Central memory CD4-positive, alpha-beta T cell (primary cell): ENCODE results near the gene RIN1.
"Not testable (repeated sequence)": the region's sequence is repeated elsewhere in the genome, so short reads cannot be mapped to it uniquely, and the experiment has no call there.

Experiments
- DNase-seq: peaks from one replicate; pipeline ENCODE4 v3.0.0; 2022

Gene RIN1

DNA sequence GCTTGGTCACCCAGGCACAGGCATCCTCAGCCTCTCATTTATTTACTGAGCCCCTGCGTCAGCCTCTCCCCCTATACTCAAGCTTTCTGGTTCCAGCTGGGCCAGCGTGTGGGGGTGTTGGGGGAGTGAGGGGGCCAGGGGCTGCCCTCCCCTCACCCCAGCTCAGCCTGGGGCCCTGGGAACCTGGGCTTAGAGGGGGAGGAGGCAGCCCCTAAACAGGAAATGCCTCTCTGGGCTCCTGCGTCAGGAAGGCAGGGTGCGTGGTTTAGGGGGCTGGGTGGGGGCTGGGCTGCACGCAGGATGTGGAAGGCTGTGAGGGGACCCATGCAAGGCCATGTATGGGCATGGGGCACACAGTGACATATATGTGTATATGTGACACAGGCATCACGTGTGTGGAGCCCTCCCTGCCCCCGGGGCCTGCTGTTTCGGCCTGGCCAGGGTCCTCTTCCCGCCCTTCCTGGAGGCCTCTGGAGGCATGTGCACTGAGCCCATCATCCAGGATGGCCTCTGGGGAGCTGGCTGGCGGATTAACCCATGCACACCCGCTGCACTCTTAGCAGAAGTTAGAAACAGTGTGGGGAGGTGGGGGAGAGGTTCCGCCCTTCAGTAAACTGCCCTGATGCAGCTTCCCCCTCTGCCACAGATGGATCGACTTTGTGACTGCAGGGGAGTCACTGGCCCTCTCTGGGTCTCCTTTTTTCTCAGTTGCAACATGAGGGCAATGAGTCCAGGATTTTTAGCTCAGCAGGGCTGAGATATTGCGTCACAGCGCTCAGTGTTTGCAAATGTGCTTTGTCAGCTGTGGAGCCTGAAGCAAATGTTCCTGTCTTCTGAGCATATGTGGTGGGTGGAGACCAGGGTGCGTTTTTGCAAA is 18.3 kb downstream of the RIN1 start:
- DNase-seq: peak; percentile 53

DNA sequence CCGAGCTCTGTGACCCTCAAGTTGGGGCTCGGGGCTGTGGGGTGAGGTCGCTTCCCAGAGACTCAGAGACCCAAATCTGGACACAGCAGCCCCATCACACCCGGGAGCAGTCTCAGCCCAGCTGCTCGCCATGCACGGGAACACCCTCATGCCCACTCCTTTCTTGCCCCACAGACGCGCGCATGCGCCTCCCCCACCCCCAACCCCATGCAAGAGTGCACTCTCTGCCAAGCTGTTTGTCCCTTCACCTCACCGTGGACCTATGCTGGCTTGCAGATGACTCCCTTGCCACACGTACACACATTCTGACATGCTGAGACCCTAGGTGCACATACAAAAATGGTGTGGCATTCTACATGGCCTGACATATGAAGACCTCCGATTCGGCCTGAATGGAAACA is 18.9 kb downstream of the RIN1 start:
- no peak for DNase-seq

DNA sequence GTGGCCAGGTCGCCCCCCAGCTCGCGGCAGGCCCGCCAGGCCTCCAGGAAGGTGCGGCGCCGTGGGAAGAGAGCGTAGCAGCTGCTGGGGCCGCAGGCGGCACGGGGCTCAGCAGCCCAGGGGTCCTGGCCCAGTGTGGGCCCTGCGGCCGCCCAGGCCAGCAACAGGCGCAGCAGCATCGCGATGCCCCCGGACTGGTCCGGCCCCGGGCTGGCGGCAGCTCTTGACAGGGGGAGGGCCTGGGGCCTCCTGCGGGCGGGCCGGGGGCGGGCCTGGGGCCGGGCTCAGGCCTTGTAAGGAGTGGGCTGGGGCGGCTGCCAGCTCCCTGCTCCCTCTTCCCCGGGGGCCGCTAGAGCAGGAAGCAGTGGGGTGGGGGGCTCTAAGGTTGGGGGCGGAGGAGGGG is 19.4 kb downstream of the RIN1 start, which contains the start of gene CD248:
Gene CD248, minus strand, starts transcription at position 196 of the 403 bp plus-strand sequence. Its CDS starts 17 bp downstream, at position 179.
- no peak for DNase-seq

DNA sequence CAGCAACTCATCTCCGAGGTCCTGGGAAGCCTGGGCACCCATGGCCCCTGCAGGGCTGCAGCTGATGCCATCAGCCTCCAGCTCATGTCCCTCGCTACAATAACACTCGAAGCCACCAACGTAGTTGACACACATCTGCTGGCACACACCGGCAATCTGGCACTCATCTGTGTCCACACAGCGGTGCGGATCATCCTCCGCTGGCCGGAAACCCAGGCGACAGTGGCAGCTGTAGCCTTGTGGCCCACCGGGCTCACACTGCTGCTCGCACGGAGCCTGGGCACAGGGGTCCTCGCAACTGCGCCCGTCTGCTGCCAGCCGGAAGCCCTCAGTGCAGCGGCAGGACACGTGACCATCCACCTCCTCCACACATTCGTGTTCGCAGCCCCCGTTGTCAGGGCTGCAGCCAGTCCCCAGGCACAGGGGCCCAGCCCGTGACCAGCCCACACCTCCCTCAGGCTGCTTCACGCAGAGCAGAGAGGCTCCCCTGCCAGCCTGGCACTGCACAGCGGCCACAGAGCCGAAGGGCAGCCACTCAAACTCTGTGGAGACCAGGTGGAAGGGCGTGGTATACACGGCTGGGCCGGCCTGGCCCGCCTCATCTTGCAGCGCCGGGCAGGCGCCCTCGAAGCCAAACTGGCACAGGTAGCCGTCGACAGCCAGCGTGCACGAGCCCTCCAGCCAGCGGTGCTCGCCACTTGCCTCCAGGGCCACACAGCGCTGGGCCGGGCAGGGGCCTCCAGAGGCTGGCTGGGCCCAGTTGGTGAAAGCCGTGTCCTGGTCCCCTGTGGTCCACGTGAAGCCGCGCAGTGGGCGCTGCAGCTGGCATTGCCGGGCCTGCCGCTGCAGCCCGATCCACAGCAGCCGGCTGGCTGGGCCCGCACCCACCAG is 20.1 kb downstream of the RIN1 start:
- no peak for DNase-seq

DNA sequence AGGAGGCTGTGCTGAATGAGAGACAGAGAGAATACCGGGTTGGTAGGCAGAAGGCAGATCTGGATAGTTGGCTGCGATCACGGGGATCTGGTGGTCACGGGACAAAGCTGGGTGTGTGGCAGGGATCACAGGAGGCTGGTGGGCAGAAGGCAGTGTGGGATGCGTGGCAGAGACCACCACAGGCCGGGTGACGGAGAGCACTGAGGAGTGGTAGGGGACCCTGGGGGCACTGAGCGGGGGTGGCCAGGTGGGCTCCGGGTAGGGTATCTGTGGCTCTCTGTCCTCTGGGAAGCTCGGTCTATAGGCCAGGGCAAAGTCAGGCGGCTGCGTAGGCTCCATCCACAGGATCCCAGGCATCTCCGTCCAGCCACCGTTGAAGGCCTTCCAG is 20.7 kb downstream of the RIN1 start:
- DNase-seq: no peak

DNA sequence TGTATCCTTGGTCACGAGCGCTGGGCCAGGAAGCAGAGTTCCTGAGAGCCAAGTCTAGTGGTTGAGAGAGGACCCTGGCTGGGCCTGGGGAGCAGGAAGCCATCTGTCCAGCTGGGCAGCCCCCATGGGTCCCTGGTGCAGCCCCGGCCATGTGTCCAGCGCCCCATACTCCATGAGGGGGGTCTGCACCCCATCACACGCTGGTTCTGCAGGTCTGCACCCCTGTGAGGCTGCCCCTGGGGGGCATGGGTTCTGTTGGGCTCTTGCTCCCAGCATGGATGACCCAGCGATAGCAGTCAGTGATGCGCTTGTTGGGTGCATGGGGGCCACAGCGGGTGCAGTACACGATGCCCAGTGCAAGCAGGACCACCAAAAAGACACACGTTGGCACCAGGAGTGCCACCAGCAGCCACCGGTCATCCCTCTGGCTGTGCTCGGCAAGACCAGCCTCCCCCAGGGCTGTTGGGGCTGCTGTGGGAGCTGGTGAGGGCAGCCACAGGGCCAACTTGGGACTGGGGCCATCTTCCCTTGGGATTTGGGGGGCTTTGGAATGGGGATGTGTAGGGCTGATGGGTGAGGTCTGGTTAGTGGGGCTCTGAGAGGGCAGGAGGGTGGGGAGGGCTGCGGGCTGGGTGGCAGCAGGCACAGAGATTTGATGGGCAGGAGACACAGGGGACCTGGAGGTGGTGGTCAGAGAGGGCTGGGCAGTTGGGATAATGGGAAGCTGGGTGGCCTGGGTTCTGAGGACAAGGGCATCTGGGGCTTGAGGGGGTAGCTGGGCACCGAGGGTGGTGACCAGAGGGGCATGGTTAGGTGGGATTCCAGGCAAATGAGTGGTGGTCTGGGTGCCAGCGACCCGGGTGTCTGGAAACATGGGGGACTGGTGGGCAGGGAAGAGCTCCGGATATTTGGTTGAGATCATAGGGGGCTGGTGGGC is 21.4 kb downstream of the RIN1 start:
- no peak for DNase-seq

DNA sequence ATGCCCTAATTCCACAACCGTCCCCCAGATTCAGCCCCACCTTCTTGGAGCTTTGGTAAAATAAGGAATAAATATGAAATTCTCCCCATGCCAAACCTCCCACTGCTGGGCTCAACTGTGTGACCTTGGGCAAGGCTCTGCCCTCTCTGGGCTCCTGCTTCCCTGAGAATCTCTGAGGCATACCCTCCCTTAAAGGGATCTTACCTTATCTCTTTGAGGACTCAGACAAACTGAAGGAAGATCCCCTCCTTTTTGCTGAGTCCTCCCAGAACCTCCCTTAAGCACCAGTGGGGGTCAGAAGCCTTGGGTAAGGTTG is 22.1 kb downstream of the RIN1 start:
- DNase-seq: no peak

DNA sequence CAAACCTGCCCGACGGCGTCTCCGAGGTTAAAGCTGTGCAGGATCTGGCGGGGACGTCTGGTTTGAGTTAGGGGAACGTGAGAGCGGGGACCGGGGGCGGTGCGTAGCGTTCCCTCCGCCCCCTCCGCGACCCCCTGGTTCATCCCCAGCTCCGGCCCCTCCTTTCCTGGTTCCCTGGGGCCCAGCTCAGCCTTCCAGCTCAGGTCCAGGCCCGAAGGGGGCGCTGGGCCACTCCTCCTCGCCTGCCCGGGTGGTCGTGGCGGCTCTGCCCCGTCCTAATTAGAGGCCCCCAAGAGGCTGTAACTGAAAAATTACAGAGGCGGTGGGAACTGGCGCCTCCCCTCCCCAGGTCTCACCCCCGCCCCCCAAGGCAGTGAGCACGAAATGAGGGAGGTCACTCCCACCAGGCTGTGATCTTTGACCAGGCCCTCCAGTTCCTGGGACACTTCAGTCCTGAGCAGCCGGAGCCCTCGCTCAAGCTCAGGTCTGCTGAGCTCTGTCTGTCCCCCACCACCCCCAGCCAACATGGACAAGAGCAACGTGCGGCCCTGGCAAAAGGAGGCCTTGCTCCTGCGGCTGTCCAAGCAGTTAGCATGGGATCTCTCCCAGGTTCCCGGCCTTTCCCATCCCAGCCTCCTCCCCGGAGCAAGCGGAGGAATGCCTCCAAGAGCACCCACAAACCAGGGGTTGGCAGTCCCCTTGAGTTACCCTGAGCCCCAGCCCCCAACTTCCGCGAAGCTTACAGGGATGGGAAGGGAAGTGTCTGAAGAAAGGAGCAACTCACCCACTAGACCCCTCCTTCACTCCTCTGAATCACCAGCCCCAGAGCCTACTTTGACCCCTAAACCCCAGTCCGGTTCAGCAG is 22.7 kb downstream of the RIN1 start:
- DNase-seq: no peak

DNA sequence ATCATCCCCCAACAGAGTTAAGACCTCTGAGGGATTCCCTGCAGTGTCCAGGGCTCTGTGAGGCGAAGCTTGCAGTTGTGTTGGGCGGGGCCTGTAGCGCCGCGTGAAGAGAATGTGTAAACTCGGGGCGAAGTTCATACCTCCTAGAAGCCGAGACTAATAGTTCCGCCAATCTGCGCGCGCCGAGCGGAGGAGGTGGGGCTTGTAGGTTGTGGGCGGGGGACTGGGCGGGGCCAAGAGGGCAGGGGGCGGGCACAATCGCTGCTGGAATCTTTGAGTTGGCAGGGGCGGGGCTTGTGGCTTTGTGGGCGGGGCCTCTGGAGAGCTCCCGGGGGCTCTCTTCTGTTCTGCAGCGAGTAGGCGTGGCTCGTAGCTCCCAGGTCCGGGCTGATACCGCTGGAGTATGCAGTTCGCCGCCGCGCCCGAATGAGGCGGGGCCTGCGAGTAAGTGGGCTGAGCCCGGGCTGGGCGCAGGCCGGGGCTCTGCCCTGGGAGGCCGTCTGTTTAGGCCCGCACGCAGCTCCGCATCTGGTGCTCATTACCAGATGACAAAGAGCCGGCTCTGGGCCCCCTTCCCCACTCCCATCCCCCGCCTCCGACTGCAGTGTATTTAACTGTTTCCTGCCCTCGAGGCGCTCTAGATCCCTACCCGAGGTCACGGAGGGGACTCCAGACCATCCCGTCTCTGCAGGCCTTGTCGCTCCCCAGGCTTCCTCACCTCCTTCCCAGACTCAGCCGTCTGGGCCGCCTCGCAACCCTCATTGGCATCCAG is 23.5 kb downstream of the RIN1 start:
- peak; percentile 96 for DNase-seq

DNA sequence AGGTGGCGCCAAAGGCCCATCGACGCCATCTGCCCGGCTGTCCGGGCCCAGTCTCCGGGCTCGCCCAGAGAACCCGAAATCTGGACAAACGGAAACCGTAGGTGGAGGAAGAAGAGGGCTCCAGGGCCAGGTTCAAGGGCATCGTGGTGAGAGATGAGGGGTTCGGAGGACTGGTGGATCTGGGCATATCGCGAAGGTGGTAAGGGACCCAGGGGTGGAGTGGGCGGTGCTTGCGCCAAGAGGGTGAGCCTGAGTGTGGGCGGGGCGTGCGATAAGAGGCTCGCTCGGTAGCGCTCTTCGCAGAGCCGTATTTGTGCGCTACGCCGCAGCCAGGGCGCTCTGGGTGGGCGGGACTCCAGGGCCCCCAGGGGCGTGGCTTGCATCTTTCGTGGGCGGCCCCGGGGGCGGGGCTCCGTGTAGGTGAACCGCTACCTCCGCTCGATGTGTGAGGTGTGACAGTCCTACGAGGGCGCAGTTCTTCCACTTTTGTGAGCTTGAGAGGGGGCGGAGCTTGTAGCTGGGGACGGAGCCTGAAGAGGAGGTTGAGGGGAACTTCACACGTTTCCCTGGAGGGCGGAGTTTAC is 24.2 kb downstream of the RIN1 start:
- peak; percentile 98 for DNase-seq

DNA sequence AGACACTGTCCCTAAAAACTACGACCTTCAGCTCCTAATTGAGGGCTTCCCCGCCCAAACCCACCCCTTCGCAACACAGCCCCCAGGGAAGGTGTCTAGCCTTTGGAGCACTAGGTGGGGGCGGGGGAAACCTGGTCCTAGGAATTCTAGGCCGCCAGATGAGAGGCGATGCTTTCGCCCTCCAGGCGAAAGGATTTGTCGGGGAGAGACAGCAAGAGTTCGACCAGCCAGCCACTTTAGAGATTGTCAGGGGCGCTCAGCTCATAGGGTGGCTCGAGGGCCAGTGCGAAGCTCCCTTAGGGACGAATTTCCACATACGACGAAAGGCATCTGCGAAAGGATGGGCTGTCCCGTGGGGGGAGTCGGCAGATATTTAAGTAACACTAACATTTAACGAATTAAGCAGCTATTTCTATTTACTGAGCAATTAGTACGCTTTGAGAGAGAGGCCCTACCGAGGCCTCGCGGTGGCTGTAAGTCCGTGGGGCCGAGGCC is 24.7 kb downstream of the RIN1 start:
- DNase-seq: no peak

DNA sequence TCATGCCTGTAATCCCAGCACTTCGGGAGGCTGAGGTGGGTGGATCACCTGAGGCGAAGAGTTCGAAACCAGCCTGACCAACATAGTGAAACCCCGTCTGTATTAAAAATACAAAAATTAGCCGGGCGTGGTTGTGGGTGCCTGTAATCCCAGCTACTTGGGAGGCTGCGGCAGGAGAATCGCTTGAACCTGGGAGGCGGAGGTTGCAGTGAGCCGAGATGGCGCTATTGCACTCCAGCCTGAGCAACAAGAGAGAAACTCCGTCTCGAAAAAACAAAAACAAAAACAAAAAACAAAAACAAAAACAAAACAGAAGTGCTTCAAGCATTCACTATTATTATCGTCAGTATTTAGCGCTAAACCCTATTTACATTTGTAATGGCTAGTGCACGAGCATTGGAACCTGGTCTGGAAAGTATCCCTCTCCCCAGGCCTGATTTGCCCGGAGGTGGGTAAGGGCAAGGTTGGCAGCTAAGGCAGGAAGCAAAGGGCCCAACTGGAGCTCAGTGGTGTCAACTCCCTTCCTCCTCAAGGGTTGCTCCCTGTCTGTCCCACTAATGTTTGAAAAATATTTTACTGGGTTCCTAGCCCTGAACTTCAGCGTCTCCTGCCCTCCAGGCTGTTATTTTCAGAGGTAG is 25.3 kb downstream of the RIN1 start:
- DNase-seq: not testable (repeated sequence)

DNA sequence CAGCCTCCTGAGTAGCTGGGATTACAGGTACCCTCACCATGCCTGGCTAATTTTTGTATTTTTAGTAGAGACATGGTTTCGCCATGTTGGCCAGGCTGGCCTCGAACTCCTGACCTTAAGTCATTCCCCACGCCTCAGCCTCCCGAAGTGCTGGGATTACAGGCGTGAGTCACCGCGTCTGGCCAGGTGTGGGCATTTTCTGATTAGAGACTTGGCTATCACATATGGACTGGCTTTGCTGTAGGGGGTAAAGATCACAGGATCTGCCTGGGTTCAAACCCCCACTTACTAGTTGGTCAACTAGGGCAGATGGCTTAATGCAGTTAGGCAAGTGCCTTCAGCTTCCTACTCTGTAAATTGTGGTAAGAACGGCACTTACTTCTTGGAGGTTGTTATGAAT is 25.9 kb downstream of the RIN1 start:
- DNase-seq: no peak

DNA sequence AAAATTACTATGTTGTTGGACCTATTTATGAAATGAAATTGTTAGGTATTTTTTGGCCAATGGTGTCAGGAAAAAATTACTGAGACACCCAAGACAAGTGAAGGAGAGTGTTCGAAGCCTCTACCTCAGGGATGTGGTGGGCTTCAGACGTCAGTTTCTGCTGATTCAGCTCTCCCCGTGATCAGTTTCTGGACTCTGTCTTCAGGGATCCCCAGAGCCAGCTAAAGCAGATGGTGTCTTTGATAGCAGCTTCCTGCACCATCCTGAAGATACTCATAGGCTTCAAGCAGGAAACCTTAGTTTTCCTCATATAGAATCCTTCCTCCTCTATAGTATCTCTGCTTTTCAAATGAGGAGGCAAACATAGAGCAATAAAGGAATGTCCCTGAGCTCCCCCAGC is 26.8 kb downstream of the RIN1 start:
- DNase-seq: no peak

DNA sequence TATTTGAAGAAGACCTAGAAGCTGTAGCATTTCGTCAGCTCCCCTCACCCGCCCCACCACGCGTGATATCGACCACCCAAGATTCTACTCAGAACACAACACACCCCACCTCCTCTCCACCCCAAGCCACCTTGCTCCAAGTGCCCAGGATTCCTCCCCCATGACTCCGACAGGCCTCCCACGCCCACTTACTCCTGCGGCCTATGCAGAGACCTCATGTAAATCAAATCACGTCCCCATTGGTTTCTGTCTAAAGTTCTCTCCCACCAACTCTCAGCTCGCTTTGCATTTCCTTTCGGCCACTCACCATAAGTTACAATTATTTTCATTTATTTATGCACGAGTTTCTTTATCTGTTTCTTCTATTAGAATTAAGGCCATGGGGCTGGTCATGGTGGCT is 33.6 kb downstream of the RIN1 start:
- DNase-seq: no peak

DNA sequence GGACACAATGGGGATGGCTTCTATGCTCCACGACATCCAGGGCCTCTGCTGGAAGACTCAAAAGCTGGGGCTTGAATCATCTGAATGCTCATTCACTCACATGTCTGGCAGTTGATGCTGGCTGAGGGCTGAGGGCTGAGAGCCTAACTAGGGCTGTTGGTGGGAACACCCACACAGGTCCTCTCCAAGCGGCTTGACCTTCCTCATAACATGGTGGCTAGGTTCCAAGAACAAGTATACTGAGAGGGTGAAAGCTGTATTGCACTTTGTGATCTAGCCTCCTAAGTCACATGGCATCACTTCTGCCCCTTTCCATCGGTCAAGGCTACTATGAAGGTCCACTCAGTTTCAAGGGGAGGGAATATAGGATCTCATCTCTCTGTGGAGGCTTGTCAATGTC is 37.0 kb downstream of the RIN1 start:
- no peak for DNase-seq

DNA sequence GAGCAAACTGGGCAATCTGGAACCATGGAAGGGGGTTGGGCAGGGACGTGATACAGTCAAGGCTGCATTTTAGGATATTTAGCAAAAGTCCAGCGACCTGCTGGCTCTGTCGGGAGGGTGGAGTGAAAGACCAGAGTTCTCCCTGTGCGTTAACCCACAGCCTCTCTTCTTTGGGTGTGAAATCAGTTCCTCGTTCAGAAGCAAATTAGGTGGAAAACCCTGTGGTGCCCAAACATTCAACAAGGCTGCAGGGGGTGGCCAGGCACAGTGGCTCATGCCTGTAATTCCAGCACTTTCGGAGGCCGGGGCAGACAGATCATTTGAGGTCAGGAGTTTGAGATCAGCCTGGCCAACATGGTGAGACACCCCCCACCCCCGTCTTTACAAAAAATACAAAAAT is 38.6 kb downstream of the RIN1 start:
- DNase-seq: no peak

DNA sequence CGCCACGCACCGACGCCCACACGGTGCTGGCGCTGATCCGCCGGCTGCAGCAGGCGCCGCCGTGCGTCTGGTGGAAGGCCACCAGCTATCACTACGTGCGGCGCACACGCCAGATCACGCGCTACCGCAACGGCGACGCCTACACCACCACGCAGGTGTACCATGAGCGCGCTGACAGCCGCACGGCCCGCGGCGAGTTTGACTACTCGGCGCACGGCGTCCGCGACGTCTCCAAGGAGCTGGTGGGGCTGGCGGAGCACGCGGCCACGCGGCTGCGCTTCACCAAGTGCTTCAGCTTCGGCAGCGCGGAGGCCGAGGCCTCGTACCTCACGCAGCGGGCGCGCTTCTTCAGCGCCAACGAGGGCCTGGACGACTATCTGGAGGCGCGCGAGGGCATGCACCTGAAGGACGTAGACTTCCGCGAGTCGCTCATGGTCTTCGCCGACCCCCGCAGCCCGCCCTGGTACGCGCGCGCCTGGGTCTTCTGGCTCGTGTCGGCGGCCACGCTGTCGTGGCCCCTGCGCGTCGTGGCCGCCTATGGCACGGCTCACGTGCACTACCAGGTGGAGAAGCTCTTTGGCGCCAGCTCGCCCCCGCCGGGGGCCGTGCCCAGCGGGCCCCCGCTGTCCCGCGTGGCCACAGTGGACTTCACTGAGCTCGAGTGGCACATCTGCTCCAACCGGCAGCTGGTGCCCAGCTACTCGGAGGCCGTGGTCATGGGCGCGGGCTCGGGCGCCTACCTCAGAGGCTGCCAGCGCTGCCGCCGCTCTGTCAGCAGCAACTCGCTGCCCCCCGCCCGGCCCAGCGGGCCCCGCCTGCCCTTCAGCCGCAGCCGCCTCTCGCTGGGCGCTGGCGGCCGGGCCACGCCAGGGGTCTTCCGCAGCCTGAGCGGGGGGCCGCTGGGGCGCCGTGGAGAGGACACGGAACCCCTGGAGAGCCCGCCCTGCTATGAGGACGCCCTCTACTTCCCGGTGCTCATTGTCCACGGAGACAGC is 41.3 kb downstream of the RIN1 start:
- no peak for DNase-seq
